ENCODE measurements around the gene CNMD.
A peak's percentile ranks its signal among the peaks of the same experiment; 100 is the strongest.

The CNMD gene

GRCh38 chr13:52707375-52707774 is 32.2 kb downstream of the CNMD start:
- no peak for TF ChIP-seq CTCF (IDR thresholded peaks at IDR 0.05; ENCODE audit: borderline replicate concordance, control extremely low read depth, extremely low read depth, insufficient read depth, missing control alignments)
- in situ Hi-C loops (cut with MboI; ENCODE audit: low sequenced_read_pairs, unreplicated experiment), result no loop called here
- DNase-seq (ENCODE audit: low spot score), result no peak

- TF ChIP-seq CTCF (IDR thresholded peaks at IDR 0.05; ENCODE audit: borderline replicate concordance, control extremely low read depth, extremely low read depth, insufficient read depth, missing control alignments), result no peak
- in situ Hi-C loops (cut with MboI; ENCODE audit: low sequenced_read_pairs, unreplicated experiment), result no loop called here
- no peak for DNase-seq (ENCODE audit: low spot score)
These were observed 33.5 kb downstream of the CNMD start for GRCh38 chr13:52706081-52706480.

- in situ Hi-C loops (cut with MboI; ENCODE audit: low sequenced_read_pairs, unreplicated experiment), result no loop called here
- no peak for DNase-seq (ENCODE audit: low spot score)
- no peak for TF ChIP-seq CTCF (IDR thresholded peaks at IDR 0.05; ENCODE audit: borderline replicate concordance, control extremely low read depth, extremely low read depth, insufficient read depth, missing control alignments)
These were observed 36.1 kb downstream of the CNMD start for GRCh38 chr13:52703482-52703881.

GRCh38 chr13:52701728-52702465 is 37.7 kb downstream of the CNMD start:
- TF ChIP-seq CTCF (IDR thresholded peaks at IDR 0.05; ENCODE audit: borderline replicate concordance, control extremely low read depth, extremely low read depth, insufficient read depth, missing control alignments), result no peak
- no peak for DNase-seq (ENCODE audit: low spot score)
- in situ Hi-C loops (cut with MboI; ENCODE audit: low sequenced_read_pairs, unreplicated experiment), result no loop called here

- in situ Hi-C loops (cut with MboI; ENCODE audit: low sequenced_read_pairs, unreplicated experiment), result no loop called here
- no peak for TF ChIP-seq CTCF (IDR thresholded peaks at IDR 0.05; ENCODE audit: borderline replicate concordance, control extremely low read depth, extremely low read depth, insufficient read depth, missing control alignments)
These were observed 43.1 kb downstream of the CNMD start for GRCh38 chr13:52696566-52696965.

GRCh38 chr13:52695856-52696255 is 43.8 kb downstream of the CNMD start:
- DNase-seq (ENCODE audit: low spot score), result peak; percentile 15
- no peak for TF ChIP-seq CTCF (IDR thresholded peaks at IDR 0.05; ENCODE audit: borderline replicate concordance, control extremely low read depth, extremely low read depth, insufficient read depth, missing control alignments)
- in situ Hi-C loops (cut with MboI; ENCODE audit: low sequenced_read_pairs, unreplicated experiment), result no loop called here

More at GRCh38 chr13:52696566-52696965, 43.1 kb downstream of the CNMD start:
- DNase-seq (ENCODE audit: low spot score), result no peak
